HepG2 (cell line): Measurements from ENCODE around the gene CRB1. TPM values are rescaled to one million over a fixed set of nuclear protein-coding genes. Genes with fewer than 3 reads are reported as not detected.

Experiments
- ATAC-seq: fragments of 200-7000 bp; cut with Tn5 transposase; 3 replicates; pipeline ENCODE4 v1.9.1; 2020; ENCODE audit warnings: mild to moderate bottlenecking, moderate library complexity
- BruUV-seq: library from RNA; stranded (reverse); fragments of 400-500 nt; replicated peaks from 2 replicates; lab custom pipeline; 2021; lab: Mats Ljungman, UMichigan
- CTCF ChIA-PET: fragments of 300-600 bp; formaldehyde crosslinking; extraction: SDS; loops from one replicate; lab custom pipeline; 2021; ENCODE audit warnings: low total read pairs, inconsistent platforms, low intra/inter-chr PET ratio; lab: Yijun Ruan, JAX
- POLR2A ChIA-PET: fragments of 350-600 bp; sonication (Branson Sonifier 250); formaldehyde crosslinking; loops from one replicate; lab custom pipeline; 2020; ENCODE audit warnings: antibody characterized with exemption, inconsistent platforms; lab: Yijun Ruan, JAX
- DNase-seq: peaks from one replicate; pipeline ENCODE4 v3.0.0-alpha.2; 2015; ENCODE audit warnings: low spot score
- FAIRE-seq: peaks from 3 replicates; lab custom pipeline; 2011; peaks lifted over from hg19 to GRCh38; lab: Jason Lieb, UNC
- H2AFZ ChIP-seq: one replicate; pipeline ENCODE4 v1.6.1; 2011; ENCODE audit warnings: low read length, inconsistent platforms
- H3K27ac ChIP-seq: fragments of 300-600 bp; 3 replicates; pipeline ENCODE4 v1.8.0; 2011; ENCODE audit warnings: mixed run types, mild to moderate bottlenecking, mixed read lengths, low read length, inconsistent platforms; ENCODE audit not compliant: insufficient read depth; ENCODE audit errors: extremely low read length
- H3K27me3 ChIP-seq, 2 experiments: fragments of 200-600 bp in 1 of 2; 2 replicates in 1 of 2; 3 replicates in 1 of 2; pipeline versions ENCODE4 v1.6.0 to v1.8.0; 2011; ENCODE audit warnings: low read length in 2 of 2, mild to moderate bottlenecking in 2 of 2, moderate library complexity in 2 of 2, inconsistent platforms in 1 of 2; ENCODE audit not compliant: insufficient read depth in 2 of 2, control insufficient read depth in 1 of 2
- H3K36me3 ChIP-seq, 2 experiments: fragments of 200-600 bp in 1 of 2; replicated peaks in 1 of 2; 2 replicates in 1 of 2; 3 replicates in 1 of 2; pipeline versions ENCODE4 v1.5.1 to v1.8.0; 2011; ENCODE audit warnings: low read length in 2 of 2, inconsistent platforms in 1 of 2; ENCODE audit not compliant: insufficient read depth in 2 of 2, control insufficient read depth in 1 of 2
- H3K4me1 ChIP-seq: 2 replicates; pipeline ENCODE4 v1.5.1; 2012; ENCODE audit warnings: low read length, inconsistent platforms; ENCODE audit not compliant: insufficient read depth
- H3K4me2 ChIP-seq: 2 replicates; pipeline ENCODE4 v1.6.0; 2011; ENCODE audit warnings: low read depth, low read length, inconsistent platforms
- H3K4me3 ChIP-seq, 3 experiments: fragments of 200-600 bp in 1 of 3; sonication (generic), shearing (Covaris generic) in 1 of 3; replicated peaks in 1 of 3; 2 replicates each; pipeline ENCODE4 v1.5.1; 2011 to 2016; ENCODE audit warnings: low read length in 3 of 3, inconsistent platforms in 2 of 3, low read depth in 2 of 3, mild to moderate bottlenecking in 2 of 3, control low read depth in 1 of 3, mixed read lengths in 1 of 3; ENCODE audit not compliant: insufficient read depth in 1 of 3
- H3K79me2 ChIP-seq: one replicate; pipeline ENCODE4 v1.6.1; 2011; ENCODE audit warnings: low read length, inconsistent platforms; ENCODE audit not compliant: insufficient read depth
- H3K9ac ChIP-seq: 2 replicates; pipeline ENCODE4 v1.6.0; 2011; ENCODE audit warnings: mild to moderate bottlenecking, low read depth, low read length, inconsistent platforms; ENCODE audit not compliant: insufficient read depth
- H3K9me3 ChIP-seq: 2 replicates; pipeline ENCODE4 v1.5.1; 2012; ENCODE audit warnings: mild to moderate bottlenecking, low read length
- H4K20me1 ChIP-seq: 2 replicates; pipeline ENCODE4 v1.6.0; 2011; ENCODE audit warnings: inconsistent platforms, mild to moderate bottlenecking, low read length, moderate library complexity; ENCODE audit not compliant: insufficient read depth
- JDP2 ChIP-seq: sonication (generic); formaldehyde crosslinking; IDR thresholded peaks from 2 replicates; pipeline ENCODE4 v1.8.1; 2022; ENCODE audit warnings: missing genetic modification reagents, borderline replicate concordance
- KLF9 ChIP-seq: IDR thresholded peaks from 2 replicates; pipeline ENCODE4 v1.6.1; 2016; ENCODE audit warnings: low read depth
- PHF5A ChIP-seq: IDR thresholded peaks from one replicate; pipeline ENCODE4 v1.6.1; 2018; ENCODE audit warnings: low read depth, missing genetic modification reagents; ENCODE audit not compliant: unreplicated experiment
- POLR2AphosphoS5 ChIP-seq: IDR thresholded peaks from 2 replicates; pipeline ENCODE4 v1.6.1; 2012; ENCODE audit warnings: low read depth, low read length
- ZNF282 ChIP-seq: fragments of 450-650 bp; IDR thresholded peaks from 2 replicates; pipeline ENCODE4 v1.6.1; 2018; ENCODE audit not compliant: partially characterized antibody
- WGBS: methylation state at CpG from one replicate; pipeline ENCODE4 v1.1.6; 2017; ENCODE audit warnings: low lambda C conversion rate; 5-methylcytosine and 5-hydroxymethylcytosine counted together
- in situ Hi-C: cut with HindIII; loops from 2 replicates; pipeline ENCODE4 v1.10.0; 2017; ENCODE audit warnings: low pct_unique_long_range_greater_than_20kb; ENCODE audit not compliant: extremely low pct_ligation_motif_present
- intact Hi-C: fragments of 100-400 bp; cut with micrococcal nuclease; formaldehyde crosslinking; loops from one replicate; pipeline ENCODE4 v1.10.0; 2022; ENCODE audit not compliant: unreplicated experiment
- polyA plus RNA-seq, 8 experiments: library from polyadenylated mRNA; depleted of rRNA in 3 of 8; stranded (reverse) in 7 of 8; unstranded in 1 of 8; fragments of >200 nt; fragmentation: Illumina TruSeq in 4 of 8; extraction: Trizol in 4 of 8; gene quantifications; 2 replicates each; pipeline versions ENCODE4 v1.2.1 to v1.2.3, GENCODE V29; 2011 to 2016; ENCODE audit warnings: low read depth in 4 of 8, missing spikeins in 1 of 8, mixed read lengths in 1 of 8; ENCODE audit not compliant: insufficient read depth in 1 of 8
- total RNA-seq, 5 experiments: library from RNA; depleted of rRNA; stranded (reverse); fragments of >200 nt; fragmentation: Illumina TruSeq; extraction: Trizol; gene quantifications; 2 replicates each; pipeline ENCODE4 v1.2.3, GENCODE V29; 2016; ENCODE audit warnings: low read depth in 1 of 5
- TF ChIP-seq, protein P1 (sequence below): sonication (generic); formaldehyde crosslinking; IDR thresholded peaks from 2 replicates; pipeline ENCODE4 v1.4.0; 2020; ENCODE audit warnings: mild to moderate bottlenecking, missing genetic modification reagents
- TF ChIP-seq, protein P2 (sequence below): sonication (generic); formaldehyde crosslinking; IDR thresholded peaks from 2 replicates; pipeline ENCODE4 v1.8.0; 2022; ENCODE audit warnings: mild to moderate bottlenecking, missing genetic modification reagents, moderate library complexity
- TF ChIP-seq, protein P3 (sequence below): sonication (generic); formaldehyde crosslinking; IDR thresholded peaks from 2 replicates; pipeline ENCODE4 v1.9.0; 2021; ENCODE audit warnings: missing genetic modification reagents, mild to moderate bottlenecking, borderline replicate concordance

Gene CRB1
- total and polyA plus RNA-seq, 2 of the 13 experiments (the other 11 are each of a cell fraction or from before 2014, with no cell fraction given) = 0.01 TPM; not detected in 1

DNA sequence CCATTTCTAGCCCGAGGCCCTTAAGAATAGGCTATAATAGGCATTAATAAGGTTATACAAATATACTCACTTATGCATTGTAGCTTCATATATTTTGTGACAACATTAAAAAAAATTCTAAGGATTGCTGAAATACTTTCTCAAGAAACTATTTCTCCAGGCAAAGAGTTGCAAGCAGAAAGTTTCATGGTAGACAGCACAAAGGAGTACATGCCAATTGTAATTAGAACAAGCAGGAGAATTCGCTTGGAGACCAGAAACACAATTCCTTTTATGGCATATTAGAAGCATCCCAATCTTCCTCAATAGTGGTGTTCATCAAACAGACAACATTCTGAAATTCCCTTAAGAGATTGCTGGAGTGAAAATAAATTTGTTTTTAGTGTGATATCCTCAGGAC is 122.8 kb downstream of the CRB1 start (continued):
- TF ChIP-seq, protein P1, sequence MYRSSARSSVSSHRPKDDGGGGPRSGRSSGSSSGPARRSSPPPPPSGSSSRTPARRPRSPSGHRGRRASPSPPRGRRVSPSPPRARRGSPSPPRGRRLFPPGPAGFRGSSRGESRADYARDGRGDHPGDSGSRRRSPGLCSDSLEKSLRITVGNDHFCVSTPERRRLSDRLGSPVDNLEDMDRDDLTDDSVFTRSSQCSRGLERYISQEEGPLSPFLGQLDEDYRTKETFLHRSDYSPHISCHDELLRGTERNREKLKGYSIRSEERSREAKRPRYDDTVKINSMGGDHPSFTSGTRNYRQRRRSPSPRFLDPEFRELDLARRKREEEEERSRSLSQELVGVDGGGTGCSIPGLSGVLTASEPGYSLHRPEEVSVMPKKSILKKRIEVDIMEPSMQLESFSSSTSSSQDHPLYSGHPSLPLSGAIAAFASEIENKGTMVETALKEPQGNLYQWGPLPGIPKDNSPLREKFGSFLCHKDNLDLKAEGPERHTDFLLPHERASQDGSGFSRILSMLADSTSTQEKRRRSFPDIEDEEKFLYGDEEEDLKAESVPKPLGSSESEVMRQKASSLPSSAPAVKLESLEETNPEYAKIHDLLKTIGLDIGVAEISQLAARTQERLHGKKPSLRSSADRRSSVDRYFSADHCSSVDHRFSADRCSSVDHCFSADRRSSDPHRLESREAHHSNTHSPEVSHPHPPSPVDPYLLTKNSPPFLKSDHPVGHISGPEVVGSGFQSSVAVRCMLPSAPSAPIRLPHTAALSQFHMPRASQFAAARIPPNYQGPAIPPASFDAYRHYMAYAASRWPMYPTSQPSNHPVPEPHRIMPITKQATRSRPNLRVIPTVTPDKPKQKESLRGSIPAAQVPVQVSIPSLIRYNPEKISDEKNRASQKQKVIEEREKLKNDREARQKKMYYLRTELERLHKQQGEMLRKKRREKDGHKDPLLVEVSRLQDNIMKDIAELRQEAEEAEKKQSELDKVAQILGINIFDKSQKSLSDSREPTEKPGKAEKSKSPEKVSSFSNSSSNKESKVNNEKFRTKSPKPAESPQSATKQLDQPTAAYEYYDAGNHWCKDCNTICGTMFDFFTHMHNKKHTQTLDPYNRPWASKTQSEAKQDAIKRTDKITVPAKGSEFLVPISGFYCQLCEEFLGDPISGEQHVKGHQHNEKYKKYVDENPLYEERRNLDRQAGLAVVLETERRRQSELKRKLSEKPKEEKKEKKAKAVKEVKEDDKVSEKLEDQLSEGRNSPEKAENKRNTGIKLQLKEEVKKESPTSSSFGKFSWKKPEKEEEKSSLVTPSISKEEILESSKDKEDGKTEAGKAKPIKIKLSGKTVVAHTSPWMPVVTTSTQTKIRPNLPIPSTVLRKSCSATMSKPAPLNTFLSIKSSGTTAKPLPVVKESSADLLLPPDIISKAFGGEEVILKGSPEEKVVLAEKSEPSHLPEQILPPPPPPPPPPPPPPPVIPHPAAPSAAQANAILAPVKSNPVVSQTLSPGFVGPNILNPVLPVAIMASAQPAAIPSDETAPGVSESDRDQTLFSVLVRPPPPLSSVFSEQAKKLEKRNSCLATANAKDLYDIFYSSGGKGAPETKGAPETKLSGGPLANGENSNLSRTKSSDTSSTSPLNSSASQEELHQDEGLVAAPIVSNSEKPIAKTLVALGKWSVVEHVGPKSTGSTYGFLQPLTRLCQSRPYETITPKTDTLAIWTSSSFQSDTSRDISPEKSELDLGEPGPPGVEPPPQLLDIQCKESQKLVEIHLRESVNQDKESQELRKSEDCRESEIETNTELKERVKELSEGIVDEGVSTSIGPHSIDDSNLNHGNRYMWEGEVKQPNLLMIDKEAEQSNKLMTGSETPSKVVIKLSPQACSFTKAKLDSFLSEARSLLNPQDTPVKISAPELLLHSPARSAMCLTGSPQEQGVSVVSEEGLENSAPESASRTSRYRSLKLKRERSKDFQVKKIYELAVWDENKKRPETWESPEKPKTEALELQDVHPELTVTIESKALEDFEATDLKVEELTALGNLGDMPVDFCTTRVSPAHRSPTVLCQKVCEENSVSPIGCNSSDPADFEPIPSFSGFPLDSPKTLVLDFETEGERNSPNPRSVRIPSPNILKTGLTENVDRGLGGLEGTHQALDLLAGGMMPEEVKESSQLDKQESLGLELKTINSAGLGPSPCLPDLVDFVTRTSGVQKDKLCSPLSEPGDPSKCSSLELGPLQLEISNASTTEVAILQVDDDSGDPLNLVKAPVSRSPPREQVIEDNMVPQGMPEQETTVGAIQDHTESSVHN (CRISPR knock-in tag) = no peak
- TF ChIP-seq, all 625 proteins: peak for 0

DNA sequence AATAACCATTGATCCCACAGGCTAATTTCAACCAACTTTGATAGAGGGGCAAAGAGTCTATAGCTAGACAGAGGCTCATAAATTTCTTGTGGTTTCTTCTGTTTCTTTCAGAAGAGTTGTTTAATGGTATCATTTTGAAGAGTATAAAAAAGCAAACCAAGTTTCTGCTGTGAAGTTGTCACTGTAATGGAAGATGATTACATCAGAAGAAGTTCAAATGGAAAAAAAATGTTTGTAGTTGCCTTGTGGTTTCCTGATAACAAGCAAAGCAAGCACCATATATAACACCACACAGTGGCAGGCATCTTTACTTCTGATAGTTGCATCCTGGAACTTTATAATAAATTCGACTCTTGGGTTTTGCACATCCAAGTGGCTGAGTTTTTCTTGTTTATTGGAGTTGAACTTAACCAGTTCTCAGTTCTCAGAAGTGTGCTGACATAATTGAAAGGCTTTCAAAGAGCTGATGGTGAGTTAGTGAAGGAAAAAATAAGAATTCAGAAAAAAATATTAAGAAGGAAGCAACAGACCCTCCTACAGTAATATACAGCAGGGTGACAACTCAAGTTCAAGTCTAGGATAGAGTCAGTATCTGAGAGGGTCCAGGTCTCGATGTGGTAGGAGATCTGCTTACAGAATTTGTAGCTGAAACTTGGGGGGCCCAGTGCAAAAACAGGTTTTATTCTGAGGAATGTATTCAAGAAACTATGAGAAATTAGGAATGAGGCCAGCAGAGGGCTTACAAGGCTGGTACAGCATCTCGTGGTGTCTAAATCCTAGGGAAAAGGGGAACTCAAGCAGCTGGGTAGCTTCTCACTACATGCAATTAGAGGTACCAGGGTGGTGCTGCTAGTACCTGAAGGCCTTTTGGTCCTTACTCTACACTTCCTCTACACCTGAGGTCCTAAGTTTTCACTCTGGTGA is 123.5 kb downstream of the CRB1 start:
- H3K36me3 ChIP-seq = no peaks in the 10 kb centered on the region
- ATAC-seq = no peak
- H3K27me3 ChIP-seq = no peaks in the 10 kb centered on the region
- WGBS = 0% methylated on average over 3 of the region's 3 CpGs
- no peak overlapping the region for H2AFZ ChIP-seq
- no peak overlapping the region for H3K9ac ChIP-seq
- no peaks in the 10 kb centered on the region for H3K9me3 ChIP-seq
- no peak overlapping the region for H3K4me2 ChIP-seq
- intact Hi-C loops (loop anchor here (10.0 kb wide), 1 partner anchor 1073 kb away; no protein-coding TSS in a partner anchor), in situ Hi-C loops (no loop called here)
- CTCF ChIA-PET = no interaction called here
- H3K4me1 ChIP-seq = no peaks in the 10 kb centered on the region
- no peak for FAIRE-seq
- no peaks in the 10 kb centered on the region for H3K79me2 ChIP-seq
- no peak overlapping the region for H3K27ac ChIP-seq
- H3K4me3 ChIP-seq = no peak overlapping the region
- H4K20me1 ChIP-seq = no peaks in the 10 kb centered on the region
- no peak for DNase-seq
- no TSS peak for BruUV-seq
- POLR2A ChIA-PET = no interaction called here
- TF ChIP-seq ZNF282 (no peak), PHF5A (CRISPR knock-in tag) (no peak), KLF9 (CRISPR knock-in tag) (no peak), POLR2AphosphoS5 (no peak), JDP2 (CRISPR knock-in tag) (no peak)
- TF ChIP-seq, protein P2, sequence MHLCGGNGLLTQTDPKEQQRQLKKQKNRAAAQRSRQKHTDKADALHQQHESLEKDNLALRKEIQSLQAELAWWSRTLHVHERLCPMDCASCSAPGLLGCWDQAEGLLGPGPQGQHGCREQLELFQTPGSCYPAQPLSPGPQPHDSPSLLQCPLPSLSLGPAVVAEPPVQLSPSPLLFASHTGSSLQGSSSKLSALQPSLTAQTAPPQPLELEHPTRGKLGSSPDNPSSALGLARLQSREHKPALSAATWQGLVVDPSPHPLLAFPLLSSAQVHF (CRISPR knock-in tag) = no peak
- TF ChIP-seq, protein P3, sequence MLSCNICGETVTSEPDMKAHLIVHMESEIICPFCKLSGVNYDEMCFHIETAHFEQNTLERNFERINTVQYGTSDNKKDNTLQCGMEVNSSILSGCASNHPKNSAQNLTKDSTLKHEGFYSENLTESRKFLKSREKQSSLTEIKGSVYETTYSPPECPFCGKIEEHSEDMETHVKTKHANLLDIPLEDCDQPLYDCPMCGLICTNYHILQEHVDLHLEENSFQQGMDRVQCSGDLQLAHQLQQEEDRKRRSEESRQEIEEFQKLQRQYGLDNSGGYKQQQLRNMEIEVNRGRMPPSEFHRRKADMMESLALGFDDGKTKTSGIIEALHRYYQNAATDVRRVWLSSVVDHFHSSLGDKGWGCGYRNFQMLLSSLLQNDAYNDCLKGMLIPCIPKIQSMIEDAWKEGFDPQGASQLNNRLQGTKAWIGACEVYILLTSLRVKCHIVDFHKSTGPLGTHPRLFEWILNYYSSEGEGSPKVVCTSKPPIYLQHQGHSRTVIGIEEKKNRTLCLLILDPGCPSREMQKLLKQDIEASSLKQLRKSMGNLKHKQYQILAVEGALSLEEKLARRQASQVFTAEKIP (CRISPR knock-in tag) = no peak
